HG03469 (cell line): ENCODE data around the gene SCAANT1.
A peak's percentile ranks its signal among the peaks of the same experiment; 100 is the strongest.

Experiments used
- ATAC-seq: cut with Tn5 transposase; IDR thresholded peaks from one replicate; pipeline ENCODE4 v1.9.1; 2021; ENCODE audit warnings: mild to moderate bottlenecking, moderate library complexity, moderate number of reproducible peaks; ENCODE audit not compliant: unreplicated experiment

The SCAANT1 gene

DNA sequence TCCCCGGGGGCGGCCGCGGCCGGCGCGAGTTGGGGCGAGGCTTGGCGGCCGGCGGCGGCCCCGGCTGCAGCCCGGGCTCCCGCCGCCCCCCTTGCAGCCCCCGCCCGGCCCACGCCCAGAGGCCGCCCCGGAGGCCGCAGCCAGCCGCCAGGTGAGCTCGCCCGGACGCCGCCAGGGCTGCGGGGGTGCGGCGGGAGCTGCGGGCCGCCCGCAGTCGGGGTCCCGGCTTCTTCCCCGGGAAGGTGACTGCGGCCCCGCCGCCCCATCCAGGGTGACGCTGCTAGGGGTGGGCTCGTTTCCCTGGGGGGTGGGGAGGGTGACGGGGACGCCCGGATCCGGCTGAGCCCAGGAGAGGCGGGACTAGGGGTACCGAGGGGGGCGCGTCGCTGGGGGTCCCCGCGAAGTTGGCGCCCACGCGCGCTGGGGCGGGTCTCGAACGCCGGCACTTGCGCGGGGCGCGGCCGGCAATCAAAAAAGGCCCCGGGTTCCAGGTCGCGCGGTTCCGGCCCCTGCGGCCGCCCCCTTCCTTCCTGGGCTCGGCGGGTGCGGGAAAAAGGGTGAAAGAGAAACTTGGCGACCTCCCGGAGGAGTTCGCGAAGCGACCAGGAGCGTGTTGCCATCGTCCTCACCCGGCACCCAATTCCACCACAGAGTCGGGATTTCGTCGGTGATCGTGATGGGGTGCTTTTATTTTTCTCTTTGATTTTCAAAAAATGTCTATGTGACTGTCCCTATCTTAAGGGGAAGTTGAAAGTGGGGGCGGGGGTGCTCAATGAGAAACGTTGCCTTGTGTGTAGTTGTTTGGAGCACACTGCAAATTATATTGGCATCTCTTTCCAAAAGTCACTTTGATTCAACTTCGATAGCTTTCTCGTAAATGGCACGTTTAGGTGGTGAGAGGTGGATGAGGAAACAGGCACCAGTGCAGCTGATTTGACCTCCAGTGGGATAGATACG lies 47.9 kb downstream of the SCAANT1 start:
- ATAC-seq: peak; percentile 27

DNA sequence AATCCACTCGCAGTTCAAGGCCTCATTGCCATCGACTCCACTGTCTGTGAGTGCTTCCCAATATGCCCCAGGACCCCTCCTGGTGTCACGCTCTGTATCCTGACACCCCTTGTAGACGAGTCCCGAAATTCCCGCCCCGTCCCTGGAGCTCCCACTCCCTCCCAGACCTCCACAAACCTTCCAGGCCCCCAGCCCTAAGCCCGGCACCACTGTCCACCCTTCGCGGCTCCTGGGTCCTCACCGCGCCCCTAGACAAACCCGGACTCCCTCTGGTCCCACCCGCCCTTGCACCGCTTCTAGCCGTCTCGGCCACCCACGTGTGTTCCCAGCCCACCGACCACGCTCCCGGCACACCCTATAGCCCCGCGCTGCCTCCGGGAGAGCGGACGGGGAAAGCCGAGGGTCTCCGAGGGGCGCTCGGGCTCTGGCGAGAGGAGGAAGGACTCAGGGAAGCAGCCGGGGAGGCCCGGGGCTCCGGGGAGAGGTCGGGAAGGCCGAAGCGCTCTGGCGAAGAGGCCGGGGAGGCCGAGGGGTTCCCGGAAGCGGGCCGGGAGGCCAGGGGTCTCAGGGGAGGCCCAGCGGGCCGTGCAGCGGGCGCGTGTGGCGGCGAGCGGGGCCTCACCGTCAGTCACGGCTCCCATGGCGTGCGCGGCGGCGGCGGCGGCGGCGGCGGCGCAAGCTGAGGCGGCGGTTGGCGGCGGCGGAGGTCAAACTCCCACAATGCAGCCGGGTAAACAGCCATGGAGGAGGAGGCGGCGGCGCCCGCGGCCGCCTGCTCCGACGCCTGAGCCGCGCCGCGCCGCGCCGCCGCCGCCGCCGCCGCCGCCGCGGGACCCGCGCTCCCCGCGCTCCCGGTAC lies 48.8 kb downstream of the SCAANT1 start, which contains the start of the genes ATXN7 and THOC7:
ATXN7 (plus strand) TSS at position 718 of the 858 bp plus-strand sequence. CDS start 48,732 bp downstream, outside the sequence.
THOC7 (minus strand) TSS at position 656 of the 858 bp plus-strand sequence; CDS start at position 641, 15 bp downstream.
- peak; percentile 54 for ATAC-seq

DNA sequence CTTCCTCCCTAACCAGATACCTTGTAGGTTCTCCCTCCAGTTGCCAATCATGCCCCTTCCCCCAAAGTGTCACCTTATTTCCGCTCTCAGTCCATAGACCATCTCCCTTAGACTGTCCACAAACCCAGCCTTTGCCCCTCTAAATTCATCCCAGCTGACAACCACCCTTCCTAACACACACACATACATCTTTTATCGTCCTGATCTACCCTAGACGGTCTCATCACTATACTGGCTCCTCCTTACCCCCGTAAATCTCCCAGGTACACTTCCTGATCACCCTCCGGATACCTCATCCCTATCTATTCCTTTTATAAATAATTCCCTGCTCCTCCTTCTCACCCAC lies 49.4 kb downstream of the SCAANT1 start:
- no peak for ATAC-seq
